K562 (cell line): Measurements from ENCODE around the gene ARF1. TPM values are rescaled to one million over a fixed set of nuclear protein-coding genes. Genes with fewer than 3 reads are reported as not detected.
A peak's percentile ranks its signal among the peaks of the same experiment; 100 is the strongest.

Source experiments
- DPF2 ChIP-seq: fragments of 450-650 bp; IDR thresholded peaks from 2 replicates; pipeline ENCODE4 v1.6.1; 2016
- LARP7 ChIP-seq: fragments of 450-650 bp; IDR thresholded peaks from 2 replicates; pipeline ENCODE4 v1.6.1; 2016
- NR4A1 ChIP-seq, 2 experiments: fragments of 250-450 bp in 1 of 2; fragments of 450-650 bp in 1 of 2; sonication (Bioruptor Pico) in 1 of 2; IDR thresholded peaks; 2 replicates each; pipeline versions ENCODE4 v1.4.0 to v1.6.1; 2016 to 2020; ENCODE audit warnings: mild to moderate bottlenecking in 2 of 2, missing compliant biosample characterization in 1 of 2, missing genetic modification characterization in 1 of 2, moderate library complexity in 1 of 2
- RBM22 ChIP-seq: fragments of 200-400 bp; formaldehyde crosslinking; IDR thresholded peaks from 2 replicates; pipeline ENCODE4 v1.6.1; 2018; ENCODE audit warnings: low read length, low read depth; ENCODE audit not compliant: poor library complexity, severe bottlenecking
- STAT5B ChIP-seq: fragments of 250-450 bp; sonication (Bioruptor Pico); IDR thresholded peaks from 2 replicates; pipeline ENCODE4 v1.8.0; 2021; ENCODE audit warnings: mild to moderate bottlenecking, inconsistent platforms
- ZNF134 ChIP-seq: fragments of 250-450 bp; sonication (Bioruptor Pico); conservative IDR thresholded peaks from 2 replicates; pipeline ENCODE4 v1.4.0; 2020
- ZNF197 ChIP-seq: fragments of 200-800 bp; sonication (Bioruptor generic); IDR thresholded peaks from 2 replicates; pipeline ENCODE4 v1.6.1; 2016; ENCODE audit warnings: low read depth, missing genetic modification characterization, missing compliant biosample characterization
- ZNF311 ChIP-seq: fragments of 250-450 bp; sonication (Bioruptor Pico); IDR thresholded peaks from 2 replicates; pipeline ENCODE4 v1.4.0; 2020; ENCODE audit warnings: mild to moderate bottlenecking, moderate library complexity
- ZNF644 ChIP-seq: fragments of 200-800 bp; sonication (Bioruptor generic); IDR thresholded peaks from 2 replicates; pipeline ENCODE4 v1.6.1; 2016; ENCODE audit warnings: low read depth, missing genetic modification characterization, missing compliant biosample characterization
- ZNF668 ChIP-seq: fragments of 250-450 bp; sonication (Bioruptor Pico); IDR thresholded peaks from 2 replicates; pipeline ENCODE4 v1.8.0; 2022; ENCODE audit warnings: mild to moderate bottlenecking, inconsistent platforms
- polyA plus RNA-seq, 8 experiments: library from polyadenylated mRNA; depleted of rRNA in 4 of 8; stranded (reverse) in 5 of 8; unstranded in 3 of 8; fragments of >200 nt; fragmentation: Nextera tagmentation in 2 of 8; fragmentation: Illumina TruSeq in 1 of 8; extraction: Ambion mirVana in 2 of 8; extraction: Trizol in 1 of 8; gene quantifications; 2 replicates each; pipeline versions ENCODE4 v1.2.1 to v1.2.3, GENCODE V29; 2011 to 2014; ENCODE audit warnings: inconsistent platforms in 1 of 8, missing spikeins in 1 of 8
- total RNA-seq, 7 experiments: library from RNA; depleted of rRNA in 6 of 7; stranded (reverse); fragments of >200 nt in 6 of 7; fragmentation: Illumina TruSeq in 2 of 7; extraction: Trizol in 2 of 7; gene quantifications; 2 replicates each; pipeline versions ENCODE4 v1.2.1 to v1.2.3, GENCODE V29; 2011 to 2021; ENCODE audit warnings: low replicate concordance in 1 of 7
- TF ChIP-seq, protein P1 (sequence below): fragments of 250-450 bp; sonication (Bioruptor Pico); IDR thresholded peaks from 2 replicates; pipeline ENCODE4 v1.9.0; 2021; ENCODE audit warnings: mild to moderate bottlenecking, inconsistent platforms
- TF ChIP-seq, protein P2 (sequence below): fragments of 250-450 bp; sonication (Bioruptor Pico); IDR thresholded peaks from 2 replicates; pipeline ENCODE4 v1.4.0; 2020
- TF ChIP-seq, protein P3 (sequence below), 2 experiments: fragments of 250-450 bp in 1 of 2; fragments of 450-650 bp in 1 of 2; sonication (Bioruptor Pico) in 1 of 2; IDR thresholded peaks; 2 replicates each; pipeline versions ENCODE4 v1.6.1 to v1.8.0; 2016 to 2021; ENCODE audit warnings: mild to moderate bottlenecking in 2 of 2, moderate library complexity in 2 of 2, missing compliant biosample characterization in 1 of 2, missing genetic modification characterization in 1 of 2
- TF ChIP-seq, protein P4 (sequence below): fragments of 250-450 bp; sonication (Bioruptor Pico); IDR thresholded peaks from 2 replicates; pipeline ENCODE4 v1.4.0; 2020; ENCODE audit warnings: mild to moderate bottlenecking
- TF ChIP-seq, protein P5 (sequence below), 3 experiments: fragments of 200-800 bp in 1 of 3; fragments of 250-450 bp in 1 of 3; fragments of 450-650 bp in 1 of 3; sonication (Bioruptor Pico) in 1 of 3; sonication (Bioruptor generic) in 1 of 3; formaldehyde crosslinking in 1 of 3; IDR thresholded peaks; 2 replicates each; pipeline versions ENCODE4 v1.6.1 to v1.8.0; 2016 to 2022; ENCODE audit warnings: mild to moderate bottlenecking in 2 of 3, missing genetic modification characterization in 2 of 3, missing compliant biosample characterization in 1 of 3, moderate library complexity in 1 of 3

Gene ARF1
- total and polyA plus RNA-seq, 9 of the 15 experiments (the other 6 are each of a cell fraction or from before 2014, with no cell fraction given): 69.8 to 593 (median 325) TPM

DNA sequence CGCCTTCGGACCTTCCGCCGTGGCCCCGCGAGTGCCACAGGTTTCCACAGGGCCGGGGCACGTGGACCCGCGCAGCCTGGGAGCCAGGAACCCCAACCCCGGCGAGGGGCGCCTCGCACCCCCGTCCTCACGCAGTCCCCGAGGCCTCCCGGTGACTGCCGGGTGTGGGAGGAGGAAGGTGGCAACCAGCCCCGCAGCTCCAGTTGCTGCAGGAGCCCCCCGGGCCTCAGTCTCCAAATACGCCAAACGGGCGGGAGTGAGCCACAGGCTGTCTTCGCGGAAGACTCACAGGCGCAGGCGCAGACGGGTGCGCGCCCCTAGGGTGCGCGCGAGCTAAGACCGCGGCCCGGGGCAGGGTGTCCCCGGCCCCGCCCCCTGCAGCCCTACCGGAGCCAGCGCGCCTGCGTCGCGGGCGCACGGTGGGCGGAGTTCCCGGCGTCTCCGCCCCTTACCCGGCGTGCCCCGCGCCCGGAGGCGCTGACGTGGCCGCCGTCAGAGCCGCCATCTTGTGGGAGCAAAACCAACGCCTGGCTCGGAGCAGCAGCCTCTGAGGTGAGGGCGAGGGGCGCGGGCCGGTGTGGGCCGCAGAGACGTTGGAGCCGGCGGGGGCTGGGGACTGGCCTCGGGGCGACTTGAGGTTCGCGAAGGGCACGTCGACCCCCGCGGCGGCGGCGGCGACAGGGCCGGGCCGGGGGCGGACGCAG is at the start of gene ARF1 (continued):
- TF ChIP-seq, protein P1, sequence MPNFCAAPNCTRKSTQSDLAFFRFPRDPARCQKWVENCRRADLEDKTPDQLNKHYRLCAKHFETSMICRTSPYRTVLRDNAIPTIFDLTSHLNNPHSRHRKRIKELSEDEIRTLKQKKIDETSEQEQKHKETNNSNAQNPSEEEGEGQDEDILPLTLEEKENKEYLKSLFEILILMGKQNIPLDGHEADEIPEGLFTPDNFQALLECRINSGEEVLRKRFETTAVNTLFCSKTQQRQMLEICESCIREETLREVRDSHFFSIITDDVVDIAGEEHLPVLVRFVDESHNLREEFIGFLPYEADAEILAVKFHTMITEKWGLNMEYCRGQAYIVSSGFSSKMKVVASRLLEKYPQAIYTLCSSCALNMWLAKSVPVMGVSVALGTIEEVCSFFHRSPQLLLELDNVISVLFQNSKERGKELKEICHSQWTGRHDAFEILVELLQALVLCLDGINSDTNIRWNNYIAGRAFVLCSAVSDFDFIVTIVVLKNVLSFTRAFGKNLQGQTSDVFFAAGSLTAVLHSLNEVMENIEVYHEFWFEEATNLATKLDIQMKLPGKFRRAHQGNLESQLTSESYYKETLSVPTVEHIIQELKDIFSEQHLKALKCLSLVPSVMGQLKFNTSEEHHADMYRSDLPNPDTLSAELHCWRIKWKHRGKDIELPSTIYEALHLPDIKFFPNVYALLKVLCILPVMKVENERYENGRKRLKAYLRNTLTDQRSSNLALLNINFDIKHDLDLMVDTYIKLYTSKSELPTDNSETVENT (CRISPR knock-in tag): peak; percentile 7; the same call in 1 of the 2 replicates
- peak; percentile 29; the same call in 1 of the 2 replicates for TF ChIP-seq LARP7
- TF ChIP-seq, protein P2, sequence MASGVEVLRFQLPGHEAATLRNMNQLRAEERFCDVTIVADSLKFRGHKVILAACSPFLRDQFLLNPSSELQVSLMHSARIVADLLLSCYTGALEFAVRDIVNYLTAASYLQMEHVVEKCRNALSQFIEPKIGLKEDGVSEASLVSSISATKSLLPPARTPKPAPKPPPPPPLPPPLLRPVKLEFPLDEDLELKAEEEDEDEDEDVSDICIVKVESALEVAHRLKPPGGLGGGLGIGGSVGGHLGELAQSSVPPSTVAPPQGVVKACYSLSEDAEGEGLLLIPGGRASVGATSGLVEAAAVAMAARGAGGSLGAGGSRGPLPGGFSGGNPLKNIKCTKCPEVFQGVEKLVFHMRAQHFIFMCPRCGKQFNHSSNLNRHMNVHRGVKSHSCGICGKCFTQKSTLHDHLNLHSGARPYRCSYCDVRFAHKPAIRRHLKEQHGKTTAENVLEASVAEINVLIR (CRISPR knock-in tag): peak; percentile 77
- TF ChIP-seq DPF2: no peak
- no peak for TF ChIP-seq STAT5B (CRISPR knock-in tag)
- TF ChIP-seq RBM22: peak; percentile 27
- TF ChIP-seq ZNF134: peak; percentile 41; the same call in 1 of the 2 replicates
- peak; percentile 48; the same call in 1 of the 2 replicates for TF ChIP-seq ZNF311 (CRISPR knock-in tag)
- TF ChIP-seq ZNF668 (CRISPR knock-in tag): peak; percentile 84; the same call in 1 of the 2 replicates
- TF ChIP-seq NR4A1 (CRISPR knock-in tag; IDR thresholded peaks at IDR 0.05): peak; percentile 73; the same call in 1 of the 2 replicates
- TF ChIP-seq NR4A1 (tag; IDR thresholded peaks at IDR 0.05): peak; percentile 50
- TF ChIP-seq, protein P3, sequence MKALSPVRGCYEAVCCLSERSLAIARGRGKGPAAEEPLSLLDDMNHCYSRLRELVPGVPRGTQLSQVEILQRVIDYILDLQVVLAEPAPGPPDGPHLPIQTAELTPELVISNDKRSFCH (CRISPR knock-in tag; IDR thresholded peaks at IDR 0.05): no peak
- TF ChIP-seq, protein P3 (tag; IDR thresholded peaks at IDR 0.05): peak; percentile 80
- TF ChIP-seq, protein P4, sequence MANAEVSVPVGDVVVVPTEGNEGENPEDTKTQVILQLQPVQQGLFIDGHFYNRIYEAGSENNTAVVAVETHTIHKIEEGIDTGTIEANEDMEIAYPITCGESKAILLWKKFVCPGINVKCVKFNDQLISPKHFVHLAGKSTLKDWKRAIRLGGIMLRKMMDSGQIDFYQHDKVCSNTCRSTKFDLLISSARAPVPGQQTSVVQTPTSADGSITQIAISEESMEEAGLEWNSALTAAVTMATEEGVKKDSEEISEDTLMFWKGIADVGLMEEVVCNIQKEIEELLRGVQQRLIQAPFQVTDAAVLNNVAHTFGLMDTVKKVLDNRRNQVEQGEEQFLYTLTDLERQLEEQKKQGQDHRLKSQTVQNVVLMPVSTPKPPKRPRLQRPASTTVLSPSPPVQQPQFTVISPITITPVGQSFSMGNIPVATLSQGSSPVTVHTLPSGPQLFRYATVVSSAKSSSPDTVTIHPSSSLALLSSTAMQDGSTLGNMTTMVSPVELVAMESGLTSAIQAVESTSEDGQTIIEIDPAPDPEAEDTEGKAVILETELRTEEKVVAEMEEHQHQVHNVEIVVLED (CRISPR knock-in tag): peak; percentile 72
- TF ChIP-seq, protein P5, sequence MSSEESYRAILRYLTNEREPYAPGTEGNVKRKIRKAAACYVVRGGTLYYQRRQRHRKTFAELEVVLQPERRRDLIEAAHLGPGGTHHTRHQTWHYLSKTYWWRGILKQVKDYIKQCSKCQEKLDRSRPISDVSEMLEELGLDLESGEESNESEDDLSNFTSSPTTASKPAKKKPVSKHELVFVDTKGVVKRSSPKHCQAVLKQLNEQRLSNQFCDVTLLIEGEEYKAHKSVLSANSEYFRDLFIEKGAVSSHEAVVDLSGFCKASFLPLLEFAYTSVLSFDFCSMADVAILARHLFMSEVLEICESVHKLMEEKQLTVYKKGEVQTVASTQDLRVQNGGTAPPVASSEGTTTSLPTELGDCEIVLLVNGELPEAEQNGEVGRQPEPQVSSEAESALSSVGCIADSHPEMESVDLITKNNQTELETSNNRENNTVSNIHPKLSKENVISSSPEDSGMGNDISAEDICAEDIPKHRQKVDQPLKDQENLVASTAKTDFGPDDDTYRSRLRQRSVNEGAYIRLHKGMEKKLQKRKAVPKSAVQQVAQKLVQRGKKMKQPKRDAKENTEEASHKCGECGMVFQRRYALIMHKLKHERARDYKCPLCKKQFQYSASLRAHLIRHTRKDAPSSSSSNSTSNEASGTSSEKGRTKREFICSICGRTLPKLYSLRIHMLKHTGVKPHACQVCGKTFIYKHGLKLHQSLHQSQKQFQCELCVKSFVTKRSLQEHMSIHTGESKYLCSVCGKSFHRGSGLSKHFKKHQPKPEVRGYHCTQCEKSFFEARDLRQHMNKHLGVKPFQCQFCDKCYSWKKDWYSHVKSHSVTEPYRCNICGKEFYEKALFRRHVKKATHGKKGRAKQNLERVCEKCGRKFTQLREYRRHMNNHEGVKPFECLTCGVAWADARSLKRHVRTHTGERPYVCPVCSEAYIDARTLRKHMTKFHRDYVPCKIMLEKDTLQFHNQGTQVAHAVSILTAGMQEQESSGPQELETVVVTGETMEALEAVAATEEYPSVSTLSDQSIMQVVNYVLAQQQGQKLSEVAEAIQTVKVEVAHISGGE (CRISPR knock-in tag; IDR thresholded peaks at IDR 0.05): peak in 1 of 3 experiments; percentile 39; a peak in 1 of 6 replicates
- TF ChIP-seq ZNF197 (CRISPR knock-in tag): 0 out of 2 replicates have a peak, but pooled peaks have one; percentile 65
- TF ChIP-seq ZNF644 (tag): no peak
